ENCODE data around the gene CD34. TPM values are rescaled to one million over a fixed set of nuclear protein-coding genes. Genes with fewer than 3 reads are reported as not detected.

The CD34 gene
- total RNA-seq, 1 experiment from 2014 or later: 0.35 TPM

- H3K9ac ChIP-seq (ENCODE audit: extremely low read depth, insufficient read length, low read length): no peak overlapping the region
Observed at GRCh38 chr1:207868251-207868773, 42.6 kb downstream of the CD34 start.

More at GRCh38 chr1:207868251-207868773, 42.6 kb downstream of the CD34 start:
- no peak overlapping the region for H3K18ac ChIP-seq (ENCODE audit: insufficient read length, low read depth, low read length)
- no peak overlapping the region; the same call in 1 of the 2 replicates for H3K14ac ChIP-seq (ENCODE audit: insufficient read depth, low read length)
- peaks cover 5% of the 10 kb centered on the region for H3K23me2 ChIP-seq (ENCODE audit: insufficient read length, low read depth, low read length, poor library complexity, severe bottlenecking)
- H3K4ac ChIP-seq (ENCODE audit: low read depth, low read length): no peak overlapping the region
- H4K5ac ChIP-seq (ENCODE audit: insufficient read length, low read depth, low read length): no peak overlapping the region
- no peak overlapping the region for H2BK12ac ChIP-seq (ENCODE audit: insufficient read length, low read depth, low read length)
- H3K27ac ChIP-seq (ENCODE audit: insufficient read length, low read depth, low read length): no peak overlapping the region
- no peak for TF ChIP-seq CTCF (conservative IDR thresholded peaks at IDR 0.05)
- H2AFZ ChIP-seq (ENCODE audit: low read length): no peak overlapping the region
- no peaks in the 10 kb centered on the region for H3K27me3 ChIP-seq (ENCODE audit: insufficient read depth, low read length)
- H2BK20ac ChIP-seq (ENCODE audit: low read depth, low read length, poor library complexity, severe bottlenecking): no peak overlapping the region
- H4K8ac ChIP-seq (replicated peaks; ENCODE audit: insufficient read length, low read depth, low read length): no peak overlapping the region
- no peaks in the 10 kb centered on the region; the same call in 1 of the 2 replicates for H3K4me1 ChIP-seq (ENCODE audit: insufficient read depth, low read length)
- H3K4me3 Mint-ChIP-seq: peak overlapping the region; percentile 61 to 73
- peak overlapping the region; percentile 63 for H3K4me2 ChIP-seq (ENCODE audit: insufficient read depth, insufficient read length, low read length)
- H2AK5ac ChIP-seq (ENCODE audit: insufficient read length, low read length): no peak overlapping the region
- H3K79me2 ChIP-seq (ENCODE audit: insufficient read depth, low read length): no peaks in the 10 kb centered on the region
- no peak overlapping the region for H2BK5ac ChIP-seq (ENCODE audit: insufficient read length, low read length)
- peaks cover 26% of the 10 kb centered on the region for H3K27me3 Mint-ChIP-seq (ENCODE audit: low read depth)
- H3K36me3 Mint-ChIP-seq (ENCODE audit: insufficient read depth in 1 of 3, low read depth in 3 of 3): peaks cover 0 to 9% (median 0%) of the 10 kb centered on the region in 3 experiments; a peak in 1 of 7 replicates
- H3K27ac Mint-ChIP-seq: no peak overlapping the region
- no peaks in the 10 kb centered on the region for H3K9me3 Mint-ChIP-seq
- H2BK120ac ChIP-seq (ENCODE audit: low read depth, low read length, poor library complexity, severe bottlenecking): no peak overlapping the region
- no peak overlapping the region for H3T11ph ChIP-seq (ENCODE audit: low read length)
- H2BK15ac ChIP-seq (ENCODE audit: low read depth, low read length): no peak overlapping the region
- no peaks in the 10 kb centered on the region for H4K20me1 ChIP-seq (ENCODE audit: control insufficient read depth, insufficient read depth, insufficient read length)
- no peaks in the 10 kb centered on the region for H3K79me1 ChIP-seq (ENCODE audit: insufficient read depth, low read depth, low read length, poor library complexity, severe bottlenecking)
- no peak overlapping the region for H4K91ac ChIP-seq (ENCODE audit: insufficient read length, low read depth, low read length)
- H3K4me1 Mint-ChIP-seq: peaks cover 18 to 20% of the 10 kb centered on the region in 2 experiments
- no peaks in the 10 kb centered on the region for H3K9me3 ChIP-seq (ENCODE audit: control insufficient read depth, low read depth, low read length)
- H3K56ac ChIP-seq (ENCODE audit: insufficient read length, low read depth, low read length): no peak overlapping the region
- no peak for DNase-seq
- H3K23ac ChIP-seq (ENCODE audit: insufficient read length, low read depth, low read length): no peak overlapping the region
- WGBS (ENCODE audit: extremely low coverage, insufficient read length, low lambda C conversion rate): no CpG with 5 or more reads among the region's 24 CpGs

Data from H9 (cell line).